Measurements from ENCODE around the gene DMD.

Gene DMD

DNA sequence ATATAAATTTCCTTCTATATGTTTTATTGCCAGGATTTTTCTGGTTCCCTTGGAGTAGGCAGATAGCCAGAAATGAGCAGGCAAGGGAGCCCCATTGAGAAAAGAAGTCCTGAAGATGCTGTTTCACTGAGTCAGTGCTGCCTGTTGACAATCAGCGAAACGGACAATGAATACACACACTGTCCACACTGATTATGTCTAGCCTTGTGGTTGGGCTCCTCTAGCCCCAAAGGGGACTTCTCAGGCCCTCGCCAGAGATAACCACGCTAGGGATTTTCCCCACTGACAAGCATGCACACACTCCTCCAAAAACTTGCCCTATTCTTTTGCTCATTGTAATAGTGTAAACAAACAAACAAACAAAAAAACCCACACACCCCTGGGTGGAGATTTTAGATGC lies 369.3 kb downstream of the DMD start:
- no peak for DNase-seq (ENCODE audit: low read depth)
- H3K4me3 ChIP-seq (ENCODE audit: control insufficient read depth, low read depth, low read length), result no peak overlapping the region
- TF ChIP-seq, protein P1, sequence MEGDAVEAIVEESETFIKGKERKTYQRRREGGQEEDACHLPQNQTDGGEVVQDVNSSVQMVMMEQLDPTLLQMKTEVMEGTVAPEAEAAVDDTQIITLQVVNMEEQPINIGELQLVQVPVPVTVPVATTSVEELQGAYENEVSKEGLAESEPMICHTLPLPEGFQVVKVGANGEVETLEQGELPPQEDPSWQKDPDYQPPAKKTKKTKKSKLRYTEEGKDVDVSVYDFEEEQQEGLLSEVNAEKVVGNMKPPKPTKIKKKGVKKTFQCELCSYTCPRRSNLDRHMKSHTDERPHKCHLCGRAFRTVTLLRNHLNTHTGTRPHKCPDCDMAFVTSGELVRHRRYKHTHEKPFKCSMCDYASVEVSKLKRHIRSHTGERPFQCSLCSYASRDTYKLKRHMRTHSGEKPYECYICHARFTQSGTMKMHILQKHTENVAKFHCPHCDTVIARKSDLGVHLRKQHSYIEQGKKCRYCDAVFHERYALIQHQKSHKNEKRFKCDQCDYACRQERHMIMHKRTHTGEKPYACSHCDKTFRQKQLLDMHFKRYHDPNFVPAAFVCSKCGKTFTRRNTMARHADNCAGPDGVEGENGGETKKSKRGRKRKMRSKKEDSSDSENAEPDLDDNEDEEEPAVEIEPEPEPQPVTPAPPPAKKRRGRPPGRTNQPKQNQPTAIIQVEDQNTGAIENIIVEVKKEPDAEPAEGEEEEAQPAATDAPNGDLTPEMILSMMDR (IDR thresholded peaks at IDR 0.05; ENCODE audit: control insufficient read depth, insufficient read depth, low read depth, low read length, missing control alignments), result no peak

DNA sequence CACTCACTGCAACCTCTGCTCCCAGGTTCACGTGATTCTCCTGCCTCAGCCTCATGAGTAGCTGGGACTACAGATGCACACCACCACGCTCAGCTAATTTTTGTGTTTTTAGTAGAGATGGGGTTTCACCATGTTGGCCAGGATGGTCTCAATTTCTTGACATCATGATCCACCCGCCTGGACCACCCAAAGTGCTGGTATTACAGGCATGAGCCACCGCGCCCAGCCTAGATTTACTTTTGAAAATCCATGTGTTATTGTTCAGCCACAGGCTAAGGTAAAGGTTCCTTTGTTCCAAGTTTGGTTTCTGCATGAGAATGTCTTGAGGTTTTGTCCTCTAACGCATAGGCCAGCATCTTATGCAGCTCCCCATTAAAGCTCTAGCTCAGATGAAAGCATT lies 371.6 kb downstream of the DMD start:
- no peak overlapping the region for H3K4me3 ChIP-seq (ENCODE audit: control insufficient read depth, low read depth, low read length)
- no peak for DNase-seq (ENCODE audit: low read depth)
- TF ChIP-seq, protein P1 (IDR thresholded peaks at IDR 0.05; ENCODE audit: control insufficient read depth, insufficient read depth, low read depth, low read length, missing control alignments), result no peak

DNA sequence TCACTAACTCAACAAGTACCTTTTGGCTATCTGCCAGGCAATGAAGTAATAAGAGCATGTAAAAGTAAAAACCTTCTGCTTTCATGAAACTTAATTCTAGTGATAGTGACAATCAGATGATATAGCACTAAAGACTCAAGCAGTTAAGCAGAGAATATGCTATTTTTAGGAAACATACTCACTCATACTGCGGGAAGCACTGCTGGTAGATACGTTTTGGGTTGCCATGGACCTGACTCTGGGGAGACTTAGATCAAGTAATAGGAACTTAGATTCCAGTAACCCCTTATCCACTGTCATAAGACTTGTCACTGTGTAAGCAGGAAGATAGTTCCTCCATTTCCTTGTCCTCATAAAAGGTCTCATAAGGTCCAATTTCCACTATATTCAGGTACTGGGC lies 386.3 kb downstream of the DMD start:
- TF ChIP-seq, protein P1 (IDR thresholded peaks at IDR 0.05; ENCODE audit: control insufficient read depth, insufficient read depth, low read depth, low read length, missing control alignments), result no peak
- no peak for DNase-seq (ENCODE audit: low read depth)
- H3K4me3 ChIP-seq (ENCODE audit: control insufficient read depth, low read depth, low read length), result no peak overlapping the region

DNA sequence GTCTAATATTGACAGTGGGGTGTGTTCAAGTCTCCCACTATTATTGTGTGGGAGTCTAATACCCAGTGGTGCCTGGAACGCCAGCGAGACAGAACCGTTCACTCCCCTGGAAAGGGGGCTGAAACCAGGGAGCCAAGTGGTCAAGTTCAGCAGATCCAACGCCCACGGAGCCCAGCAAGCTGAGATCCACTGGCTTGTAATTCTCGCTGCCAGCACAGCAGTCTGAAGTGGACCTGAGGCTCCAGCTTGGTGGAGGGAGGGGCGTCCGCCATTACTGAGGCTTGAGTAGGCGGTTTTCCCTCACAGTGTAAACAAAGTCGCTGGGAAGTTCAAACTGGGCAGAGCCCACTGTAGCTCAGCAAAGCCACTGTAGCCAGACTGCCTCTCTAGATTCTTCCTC lies 407.3 kb downstream of the DMD start:
- TF ChIP-seq, protein P1 (IDR thresholded peaks at IDR 0.05; ENCODE audit: control insufficient read depth, insufficient read depth, low read depth, low read length, missing control alignments), result no peak
- H3K4me3 ChIP-seq (ENCODE audit: control insufficient read depth, low read depth, low read length), result no peak overlapping the region
- no peak for DNase-seq (ENCODE audit: low read depth)

DNA sequence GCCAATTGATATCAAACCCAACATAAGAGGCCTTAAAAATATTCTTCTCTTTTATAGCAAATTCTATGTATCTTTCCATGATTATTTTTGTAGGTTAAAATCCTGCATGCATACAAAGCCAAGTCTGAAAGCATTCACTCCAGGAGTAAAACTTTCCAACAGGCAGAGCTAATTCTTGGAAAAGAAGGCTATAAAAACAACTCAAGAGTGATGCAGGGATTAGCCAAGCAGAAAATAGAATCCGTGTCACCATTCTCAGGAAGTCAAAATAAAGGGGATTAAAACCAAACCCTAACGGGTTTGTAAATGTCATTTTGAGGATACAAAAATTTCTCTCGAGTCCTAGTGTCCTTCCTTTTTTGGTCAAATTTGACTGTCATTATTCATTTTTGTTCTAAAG lies 412.4 kb downstream of the DMD start:
- H3K4me3 ChIP-seq (ENCODE audit: control insufficient read depth, low read depth, low read length), result no peak overlapping the region
- TF ChIP-seq, protein P1 (IDR thresholded peaks at IDR 0.05; ENCODE audit: control insufficient read depth, insufficient read depth, low read depth, low read length, missing control alignments), result no peak
- DNase-seq (ENCODE audit: low read depth), result no peak

DNA sequence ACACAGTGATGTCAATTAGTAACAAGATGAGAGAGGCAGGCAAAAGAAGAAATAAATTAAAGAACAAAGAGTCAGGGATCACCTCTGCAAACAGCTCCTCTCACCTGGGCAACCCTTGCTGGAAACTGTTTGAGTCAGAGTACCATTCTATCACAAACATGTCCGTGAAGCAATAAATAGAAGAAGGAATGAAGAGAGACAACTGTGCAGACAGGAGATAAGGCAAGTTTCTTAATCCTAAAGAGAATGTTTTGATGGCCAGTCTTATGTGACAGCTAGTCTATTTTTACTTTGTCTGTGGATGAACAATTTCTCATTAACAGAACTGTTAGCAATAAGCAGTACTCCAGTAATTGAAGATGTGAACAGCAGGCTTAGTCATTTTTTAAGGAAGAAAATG lies 422.4 kb downstream of the DMD start:
- no peak for DNase-seq (ENCODE audit: low read depth)
- TF ChIP-seq, protein P1 (IDR thresholded peaks at IDR 0.05; ENCODE audit: control insufficient read depth, insufficient read depth, low read depth, low read length, missing control alignments), result no peak
- H3K4me3 ChIP-seq (ENCODE audit: control insufficient read depth, low read depth, low read length), result no peak overlapping the region

DNA sequence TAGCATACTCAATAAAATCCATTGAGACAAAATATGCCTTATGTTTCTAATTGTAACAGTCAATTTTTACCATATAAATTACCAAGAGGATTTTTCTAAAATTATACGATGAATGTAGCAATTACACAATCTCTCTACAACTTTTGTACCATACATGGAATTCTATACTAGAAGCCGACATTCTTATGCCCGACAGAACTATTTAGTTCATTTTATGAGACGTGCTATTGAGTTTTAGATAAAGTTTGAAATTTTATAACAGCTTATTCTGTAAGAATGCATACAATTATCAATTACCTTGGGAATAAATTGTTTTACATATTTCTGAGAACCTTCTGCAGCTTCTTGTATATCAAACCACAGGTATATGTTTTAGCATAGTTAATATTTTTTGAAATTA lies 431.2 kb downstream of the DMD start:
- TF ChIP-seq, protein P1 (IDR thresholded peaks at IDR 0.05; ENCODE audit: control insufficient read depth, insufficient read depth, low read depth, low read length, missing control alignments), result no peak
- no peak overlapping the region for H3K4me3 ChIP-seq (ENCODE audit: control insufficient read depth, low read depth, low read length)
- DNase-seq (ENCODE audit: low read depth), result no peak
